Mesenteric fat pad (tissue), 1 donor: ENCODE results near the gene PEX11B. TPM values are rescaled to one million over a fixed set of nuclear protein-coding genes. Genes with fewer than 3 reads are reported as not detected.

Experiments
- DNase-seq: peaks from one replicate; pipeline ENCODE4 v3.0.0-alpha.2; 2020; ENCODE audit warnings: low spot score
- total RNA-seq: library from RNA; stranded (reverse); fragmentation: NEBNext Ultra II Directional; extraction: Animal tissue kit (Norgen Biotek cat#: 25700); gene quantifications from one replicate; pipeline ENCODE4 v1.2.1, GENCODE V29; 2021
- donor health status: DM: yes; HTN: yes; CAD: no.

Gene PEX11B
- total RNA-seq, 1 donor from 2014 or later: 13.9 TPM

DNA sequence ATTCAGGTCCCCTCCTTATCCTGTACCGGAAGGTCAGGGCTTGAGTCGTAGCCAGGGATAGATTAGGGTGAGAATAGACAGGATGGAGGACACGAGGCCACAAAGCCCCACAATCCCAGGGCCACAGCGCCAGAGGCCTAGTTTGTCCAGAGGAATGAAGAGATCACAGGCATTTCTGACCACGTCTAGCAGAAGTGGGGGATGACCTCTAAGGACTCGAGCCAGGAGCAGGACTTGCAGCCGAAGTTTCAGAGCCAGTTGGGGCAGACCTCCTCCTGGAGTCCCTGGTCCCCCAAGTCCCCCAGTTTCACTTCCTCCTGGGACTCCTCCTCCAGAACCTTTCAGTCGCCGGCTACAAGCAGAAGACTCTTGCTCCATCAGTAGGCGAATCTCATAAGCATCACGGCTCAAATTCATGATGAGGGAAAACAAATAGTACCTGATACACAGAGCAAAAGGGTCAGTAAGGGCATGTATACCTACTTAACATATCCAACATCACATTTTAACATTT, 6.3 kb downstream of the PEX11B start:
- no peak for DNase-seq

DNA sequence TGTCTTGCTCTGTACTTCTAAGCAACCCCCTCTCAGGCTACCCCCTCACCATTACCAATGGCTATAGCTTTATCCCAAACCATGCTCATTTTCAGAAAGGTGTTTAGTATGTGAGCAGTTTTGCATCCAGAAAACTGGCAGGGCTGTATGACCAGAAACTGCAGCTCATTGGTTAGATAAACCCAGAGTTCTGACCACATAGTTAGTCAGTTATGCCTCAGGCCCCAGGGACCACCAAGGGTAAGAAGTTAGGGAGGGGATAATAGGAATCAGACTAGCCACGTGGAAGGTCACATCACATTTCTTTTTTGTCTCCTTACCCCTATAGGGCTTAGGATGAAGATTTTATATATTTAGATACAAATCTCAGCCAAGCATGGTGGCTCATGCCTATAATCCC, 9.9 kb downstream of the PEX11B start:
- DNase-seq: no peak

DNA sequence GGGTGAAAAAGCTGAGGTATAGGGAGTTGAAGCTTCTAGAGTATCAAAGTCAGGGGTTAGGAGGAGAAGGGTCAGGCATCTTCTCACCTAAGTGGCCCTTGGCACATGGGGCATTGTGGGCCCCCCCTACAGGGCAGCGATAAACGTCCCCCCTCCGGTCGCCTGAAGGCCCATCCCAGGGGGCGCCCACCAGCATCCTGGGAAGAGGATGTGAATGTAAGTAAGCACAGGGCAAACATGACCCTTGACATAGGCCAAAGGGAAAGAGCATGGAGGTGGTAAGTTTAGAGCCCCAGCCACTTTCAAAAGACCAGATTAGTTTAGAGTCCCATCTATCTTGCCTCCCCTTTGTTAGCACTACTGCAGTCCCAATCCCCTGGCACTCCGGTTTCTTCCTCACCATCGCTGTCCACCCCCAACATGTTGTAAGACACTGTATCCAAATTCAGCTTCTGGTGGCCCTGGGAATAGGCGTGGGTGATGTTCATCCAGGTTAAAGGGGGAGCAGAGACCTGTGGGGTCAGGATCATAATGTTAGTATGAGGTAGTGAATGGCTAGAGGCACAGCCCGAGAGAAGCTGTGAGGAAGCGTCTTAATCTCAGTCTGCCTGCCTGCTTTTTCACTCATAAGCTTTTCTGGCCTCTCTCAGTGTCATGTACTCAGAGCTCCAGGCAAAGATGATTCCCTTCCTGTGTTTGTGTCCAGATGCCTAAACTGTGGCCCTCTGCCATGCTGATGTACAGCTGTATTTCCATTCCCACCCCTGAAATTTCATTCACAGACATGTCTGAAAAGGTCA, 11.4 kb downstream of the PEX11B start:
- no peak for DNase-seq

DNA sequence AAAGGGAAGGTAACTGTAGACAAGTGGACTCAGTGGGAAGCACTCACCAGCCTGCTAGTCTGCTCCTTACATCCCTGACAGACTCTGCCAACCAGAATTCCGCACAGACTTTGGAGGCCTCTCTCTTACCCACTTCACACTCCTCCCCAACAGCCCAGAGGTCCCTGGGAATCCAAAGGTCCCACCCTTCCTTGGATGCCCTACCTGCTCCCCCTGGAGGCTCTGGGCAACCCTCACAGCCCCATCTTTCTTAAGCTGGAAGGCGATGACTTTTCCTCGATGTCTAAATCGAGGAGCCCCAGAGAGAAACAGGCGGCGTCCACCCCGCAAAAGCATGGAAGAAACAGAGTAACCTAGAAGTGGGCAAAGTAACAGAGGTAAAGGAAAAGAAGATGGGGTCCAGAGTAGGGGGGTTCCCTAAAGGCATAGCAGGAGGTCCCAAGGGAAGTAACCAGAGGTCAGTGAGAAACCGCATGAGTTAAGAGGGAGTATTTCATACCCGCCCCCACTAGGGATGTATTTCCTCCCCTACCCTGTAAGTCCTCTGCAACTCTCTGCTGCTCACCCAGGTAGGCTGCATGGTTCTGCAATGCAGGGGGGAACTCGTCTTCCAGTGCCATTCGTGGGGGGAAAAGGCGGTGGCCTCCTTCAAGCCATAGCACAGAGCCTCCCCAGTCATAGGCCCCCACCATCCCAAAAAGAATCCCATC, 17.1 kb downstream of the PEX11B start:
- DNase-seq: no peak

DNA sequence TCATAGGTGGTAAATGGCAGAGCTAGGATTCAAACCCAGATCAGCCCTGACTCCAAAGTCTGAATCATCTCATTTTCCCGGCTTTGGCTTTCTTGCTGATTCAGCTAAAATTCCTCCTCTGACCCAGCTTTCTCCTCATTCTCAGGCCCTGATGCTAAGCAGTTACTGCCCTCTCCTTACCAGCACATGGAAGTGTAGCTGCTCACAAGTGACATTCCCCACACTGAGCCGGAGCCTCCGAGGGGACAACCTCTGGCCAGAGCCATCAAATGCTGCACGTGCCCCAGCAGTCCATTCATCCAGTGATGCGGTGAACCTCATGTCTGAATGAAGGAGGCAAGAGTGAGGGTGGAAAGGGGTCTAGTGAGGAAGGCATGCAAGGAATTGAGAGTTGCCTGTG, 19.8 kb downstream of the PEX11B start:
- no peak for DNase-seq

DNA sequence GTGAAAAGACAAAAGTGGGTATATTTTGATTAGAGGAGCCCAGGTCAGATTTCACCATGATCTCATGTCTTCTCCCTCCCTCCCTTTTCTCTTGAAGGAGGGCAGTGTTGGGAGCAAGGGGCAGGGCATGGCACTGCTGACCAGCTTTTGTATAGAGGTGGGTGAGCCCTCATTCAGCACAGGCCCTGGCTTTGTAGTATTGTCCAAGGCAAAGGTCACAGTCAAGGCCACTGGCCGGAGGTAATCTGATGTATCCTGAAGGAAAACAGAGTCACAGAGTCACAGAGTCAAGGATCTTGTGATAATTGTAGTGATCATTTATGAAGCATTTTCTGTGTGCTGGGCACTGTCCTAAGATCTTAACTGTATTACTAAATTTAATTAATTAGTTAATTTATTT, 20.5 kb downstream of the PEX11B start:
- no peak for DNase-seq

DNA sequence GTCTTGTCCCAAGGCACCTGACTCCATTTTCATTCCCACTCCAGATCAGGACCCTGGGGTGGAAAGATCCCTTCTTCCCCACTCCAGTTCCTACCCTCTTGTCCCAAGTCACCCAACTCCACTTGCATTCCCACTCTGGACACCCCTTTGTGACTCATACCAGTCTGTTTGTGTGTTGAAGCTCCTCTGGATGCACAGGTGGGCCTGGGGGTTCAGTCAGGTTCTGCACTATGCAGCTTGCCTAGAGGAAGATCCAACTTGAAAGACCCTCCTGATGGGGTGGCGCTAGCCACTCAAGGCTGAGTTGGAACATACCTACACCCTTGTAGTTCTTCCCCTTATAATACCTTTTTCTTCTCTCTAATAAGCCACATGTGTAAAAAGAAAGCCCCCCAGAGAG, 23.0 kb downstream of the PEX11B start:
- no peak for DNase-seq

DNA sequence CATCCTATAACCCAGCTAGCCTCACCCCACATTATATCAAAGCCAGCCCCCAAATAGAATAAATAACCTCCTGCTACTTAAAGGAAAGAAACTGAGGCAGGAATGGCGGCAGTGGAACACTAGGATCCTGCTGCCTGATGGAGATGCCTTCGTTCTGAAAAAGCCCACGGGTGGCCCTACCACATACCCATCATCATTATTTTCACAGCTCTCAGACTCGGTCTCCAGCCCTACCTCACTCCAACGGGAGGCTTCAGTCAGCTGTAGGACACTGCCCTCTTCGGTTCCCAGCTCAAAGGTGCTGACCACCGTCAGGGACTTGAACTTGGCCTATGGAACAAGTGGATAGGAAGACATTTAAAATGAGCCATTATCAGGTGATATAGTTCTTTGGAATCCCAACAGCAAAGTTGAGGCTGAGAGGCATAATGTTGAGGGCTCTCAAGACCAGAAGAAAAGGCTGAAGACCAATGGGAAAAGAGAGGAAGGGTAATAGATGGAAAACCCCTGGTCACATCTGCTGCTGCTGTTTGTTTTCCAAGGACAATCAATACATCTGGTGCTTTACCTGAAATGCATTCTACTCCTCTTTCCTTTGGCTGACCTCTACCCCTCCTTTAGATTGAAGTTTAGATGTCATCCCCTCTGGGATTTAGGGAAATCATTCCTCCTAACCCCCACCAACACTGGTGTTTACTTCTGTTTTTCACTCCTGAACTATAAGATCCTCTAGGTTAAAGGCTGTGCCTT, 25.0 kb downstream of the PEX11B start:
- no peak for DNase-seq

DNA sequence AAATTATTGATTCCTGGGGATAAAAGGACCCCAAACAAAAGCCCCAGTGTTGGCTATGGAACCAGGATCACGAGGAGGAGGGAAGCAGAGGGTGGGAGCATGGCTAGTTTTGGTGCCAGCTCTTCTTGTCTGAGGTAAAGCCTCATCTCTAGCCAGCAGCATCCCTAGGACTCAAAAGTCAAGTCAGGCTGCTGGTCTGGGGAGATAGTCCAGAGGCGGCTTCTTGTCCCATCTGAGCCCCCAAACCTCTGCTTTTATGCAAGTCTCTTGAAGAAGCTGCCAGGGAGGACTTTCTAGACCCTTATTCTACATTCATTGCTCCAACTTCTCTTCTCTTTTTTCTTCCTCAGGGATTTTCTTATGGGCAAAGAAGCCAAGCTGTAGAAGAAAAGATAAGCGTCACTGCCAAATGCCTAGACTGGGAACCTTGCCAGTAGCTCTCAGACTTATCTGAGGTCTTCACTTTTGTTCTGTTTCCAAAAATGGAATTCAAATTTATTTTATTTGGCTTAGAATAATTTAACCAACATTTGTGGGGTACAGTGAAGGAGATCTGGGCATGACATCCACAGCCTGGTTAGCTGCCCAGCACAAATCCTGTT, 25.9 kb downstream of the PEX11B start:
- DNase-seq: no peak

DNA sequence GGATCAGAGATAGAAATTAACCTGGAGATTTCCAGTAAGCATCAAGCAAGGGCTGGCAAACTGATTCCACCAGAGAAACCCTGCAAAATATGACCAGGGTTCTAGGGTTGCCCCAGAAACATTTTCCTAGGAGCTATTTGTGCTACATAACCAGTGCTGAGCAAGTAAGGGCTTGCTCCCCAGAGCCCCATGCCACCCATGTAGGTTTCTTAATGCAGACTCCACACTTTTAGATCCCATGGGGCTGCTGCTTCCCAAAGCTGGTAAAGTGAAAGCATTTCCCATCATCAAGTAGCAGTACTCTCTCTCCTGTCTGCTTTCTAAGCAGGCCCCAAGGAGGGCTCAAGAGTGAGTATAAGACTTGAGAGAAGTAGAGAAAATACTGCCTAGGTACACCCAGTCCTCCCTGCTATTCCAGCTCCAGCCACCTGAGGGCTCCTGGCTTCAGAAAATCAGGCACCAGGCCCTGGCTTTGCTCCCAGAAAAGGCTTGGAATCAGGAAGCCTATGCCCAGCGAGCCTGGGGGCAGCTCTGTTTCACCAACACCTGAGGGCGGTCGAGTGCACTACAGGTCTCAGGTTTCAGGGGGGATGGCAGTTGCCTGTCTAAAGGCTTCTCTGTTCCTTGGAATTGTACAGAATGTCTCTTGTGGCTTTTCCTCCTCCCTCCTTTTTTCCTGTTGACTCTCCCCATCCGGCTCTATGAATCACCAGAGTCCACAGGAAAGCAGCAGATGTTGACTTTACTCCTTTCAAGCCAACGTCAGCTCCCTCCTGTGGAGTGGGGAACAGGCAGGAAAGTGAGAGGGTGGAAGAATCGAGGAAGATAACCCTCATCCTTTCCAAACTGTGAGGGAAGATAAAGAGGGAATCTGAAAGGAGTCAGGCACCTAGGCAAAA, 26.7 kb downstream of the PEX11B start:
- peak; percentile 94 for DNase-seq

DNA sequence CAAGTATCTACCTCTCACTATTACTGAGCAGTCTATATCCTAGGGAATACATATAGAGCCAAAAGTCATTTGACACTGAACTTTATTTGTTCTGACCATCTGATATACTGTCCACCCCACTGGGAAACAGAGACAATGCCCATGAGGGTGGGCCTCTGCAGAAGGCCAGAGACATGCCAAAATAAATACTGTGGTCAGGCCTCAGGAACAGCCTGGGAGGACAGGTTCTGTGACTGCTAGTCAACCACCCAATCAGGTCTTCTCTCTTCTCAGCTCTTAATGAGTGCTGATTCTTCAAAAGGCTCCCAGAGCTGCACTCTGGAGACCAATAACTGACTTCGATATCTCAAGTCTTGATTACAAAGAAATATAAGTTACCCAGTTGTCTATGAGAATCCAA, 27.4 kb downstream of the PEX11B start:
- DNase-seq: no peak

DNA sequence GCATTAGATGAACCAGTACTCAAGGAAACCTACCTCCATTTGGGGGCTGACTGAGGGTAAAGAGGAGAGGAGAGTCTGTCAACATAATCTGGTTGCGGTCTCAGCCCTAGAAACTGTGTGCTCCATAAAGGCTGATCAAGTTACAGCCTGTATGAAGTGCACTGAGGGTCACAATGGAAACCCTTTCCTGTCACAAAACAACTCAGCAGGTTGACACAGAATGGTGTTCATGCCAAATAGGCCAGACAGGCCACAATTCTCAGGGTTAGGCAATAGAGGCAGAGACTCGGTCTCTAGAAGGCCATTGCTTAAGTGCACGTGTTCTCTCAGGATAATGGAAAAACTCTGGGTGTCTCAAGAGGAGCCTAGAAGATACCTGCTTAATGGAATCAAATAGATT, 28.8 kb downstream of the PEX11B start:
- DNase-seq: no peak

DNA sequence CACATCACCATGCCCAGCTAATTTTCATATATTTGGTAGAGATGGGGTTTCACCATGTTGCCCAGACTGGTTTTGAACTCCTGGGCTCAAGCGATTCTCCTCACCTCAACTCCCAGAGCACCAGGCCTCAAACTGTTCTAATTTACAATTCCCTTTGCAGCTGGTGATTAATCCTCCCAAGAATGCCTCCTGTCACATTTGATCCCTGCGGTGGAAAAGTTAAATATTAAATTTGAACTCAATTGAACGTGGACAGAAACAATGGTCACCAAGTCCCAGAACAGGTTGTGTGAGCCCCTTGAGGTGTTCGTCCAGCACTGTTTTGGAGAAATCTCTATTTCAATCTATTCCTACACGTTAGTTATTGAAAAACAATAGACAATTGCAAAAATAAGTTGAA, 30.9 kb downstream of the PEX11B start:
- DNase-seq: no peak

DNA sequence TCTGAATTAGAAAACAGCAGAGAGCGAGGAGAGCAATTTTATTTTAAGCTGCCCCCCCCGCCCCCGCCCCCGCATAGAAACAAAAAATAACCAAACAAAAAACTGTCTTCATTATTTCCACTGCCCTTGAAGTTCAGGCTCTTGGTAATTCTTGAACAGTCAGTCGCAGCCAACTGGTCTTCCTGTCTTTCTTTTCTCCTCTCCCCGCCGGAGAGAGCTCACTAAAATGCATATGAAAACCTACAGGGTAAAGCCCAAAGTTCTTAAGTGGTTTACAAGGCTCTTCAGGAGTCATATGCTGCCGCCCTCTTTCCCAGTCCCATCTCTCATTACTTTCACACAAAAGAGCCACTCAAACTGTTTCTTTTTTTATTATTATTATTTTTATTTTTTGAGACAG, 31.7 kb downstream of the PEX11B start:
- no peak for DNase-seq

DNA sequence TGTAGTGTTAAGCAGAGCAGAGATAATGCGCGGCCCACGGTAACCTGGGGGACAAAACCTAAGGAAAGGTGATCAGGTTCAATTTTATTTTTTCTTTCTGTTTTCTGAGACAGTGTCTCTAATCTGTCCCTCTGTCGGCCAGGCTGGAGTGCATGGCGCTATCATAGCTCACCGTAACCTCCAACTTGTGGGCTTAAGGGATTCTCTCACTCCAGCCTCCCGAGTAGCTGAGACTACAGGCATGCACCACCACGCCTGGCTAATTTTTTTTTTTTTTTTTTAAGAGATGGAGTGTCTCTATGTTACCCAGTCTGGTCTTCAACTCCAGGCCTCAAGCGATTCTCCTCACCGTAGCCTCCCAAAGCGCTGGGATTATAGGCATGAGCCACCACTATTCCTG, 32.1 kb downstream of the PEX11B start:
- no peak for DNase-seq

DNA sequence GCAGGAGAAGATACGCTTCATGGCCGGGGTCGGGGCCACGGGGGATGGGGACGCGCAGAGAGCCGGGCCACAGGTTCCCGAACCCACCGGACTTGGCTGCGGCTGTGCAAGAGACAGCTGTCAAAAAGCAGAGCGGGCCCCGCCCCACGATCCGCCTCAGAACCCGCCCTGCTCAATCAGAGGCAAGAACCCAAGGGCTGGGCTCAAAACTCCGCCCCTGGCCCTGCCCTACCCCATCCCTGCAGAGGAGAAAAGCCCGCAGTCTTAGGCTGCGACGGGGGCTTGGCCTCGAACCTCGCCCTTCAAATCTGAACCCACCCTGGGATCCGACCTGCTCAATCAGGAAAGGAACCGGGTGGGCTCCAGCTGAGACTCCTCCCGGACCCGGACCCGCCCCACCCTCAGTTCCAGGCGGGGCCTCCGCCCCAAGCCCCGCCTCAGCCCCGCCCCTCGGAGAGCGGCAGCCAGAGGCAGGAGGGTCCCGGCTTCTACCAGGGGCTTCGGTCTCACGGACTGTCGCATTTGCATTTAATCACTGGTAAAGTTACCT, 32.7 kb downstream of the PEX11B start, which contains the start of gene ANKRD35:
ANKRD35 (minus strand) TSS at position 129 of the 550 bp plus-strand sequence; CDS start at position 21, 108 bp downstream.
- peak; percentile 94 for DNase-seq

DNA sequence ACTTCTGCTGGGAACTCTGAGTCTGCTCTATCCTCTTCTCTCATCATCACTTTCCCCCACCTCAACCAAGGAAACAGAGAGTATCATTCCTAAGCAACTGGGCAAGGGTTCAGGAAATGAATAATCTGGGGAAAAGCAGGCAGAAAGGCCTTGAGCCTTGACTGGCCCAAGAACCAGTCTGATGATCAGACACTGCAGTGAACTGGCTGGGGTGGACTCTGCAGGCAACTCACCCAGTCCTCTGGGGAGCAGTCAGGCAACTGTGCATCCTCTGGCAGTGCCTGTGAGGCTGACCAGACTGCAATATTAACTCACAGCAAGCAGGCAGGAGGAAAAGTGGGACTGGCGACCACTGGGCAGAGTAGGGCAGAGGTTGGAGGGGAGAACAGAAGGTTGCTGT, 33.8 kb downstream of the PEX11B start:
- DNase-seq: no peak

DNA sequence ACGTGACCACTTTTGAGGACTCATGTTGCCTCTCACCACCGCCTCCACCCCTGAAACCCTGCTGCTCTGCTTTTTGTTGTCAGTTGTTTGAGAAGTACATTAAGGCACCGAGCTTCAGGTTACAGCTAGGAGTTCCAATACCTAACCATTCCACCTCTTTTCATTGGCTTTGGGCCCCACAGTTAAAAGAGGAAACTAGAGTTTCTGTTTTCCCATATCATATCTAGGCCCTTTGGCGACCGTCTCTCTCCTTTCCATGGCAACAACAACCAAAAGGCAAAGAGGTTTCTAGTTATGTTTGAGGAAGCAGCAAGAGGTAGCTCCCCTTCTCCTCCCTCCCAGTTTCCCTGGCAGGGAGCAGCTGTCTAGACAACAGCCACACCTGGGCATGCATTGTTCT, 38.7 kb downstream of the PEX11B start:
- DNase-seq: no peak

DNA sequence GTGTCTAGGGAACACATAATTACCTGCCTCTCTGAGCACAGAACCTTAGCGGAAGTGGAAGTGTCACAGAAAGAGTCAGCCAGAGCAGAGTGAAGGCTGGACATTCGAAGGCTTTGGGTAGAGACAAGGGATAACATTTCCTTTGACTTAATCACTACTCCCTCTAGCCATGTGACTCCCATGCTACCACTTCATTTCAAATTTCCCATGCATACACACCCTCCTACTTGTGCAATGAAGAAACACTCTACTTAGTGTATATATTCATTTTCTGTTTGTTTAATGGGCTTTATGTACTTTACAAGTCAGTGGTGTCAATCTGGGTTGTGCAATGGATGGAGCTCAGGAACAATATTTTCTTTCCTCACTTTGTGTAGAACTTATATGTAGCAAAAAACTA, 39.8 kb downstream of the PEX11B start:
- no peak for DNase-seq

DNA sequence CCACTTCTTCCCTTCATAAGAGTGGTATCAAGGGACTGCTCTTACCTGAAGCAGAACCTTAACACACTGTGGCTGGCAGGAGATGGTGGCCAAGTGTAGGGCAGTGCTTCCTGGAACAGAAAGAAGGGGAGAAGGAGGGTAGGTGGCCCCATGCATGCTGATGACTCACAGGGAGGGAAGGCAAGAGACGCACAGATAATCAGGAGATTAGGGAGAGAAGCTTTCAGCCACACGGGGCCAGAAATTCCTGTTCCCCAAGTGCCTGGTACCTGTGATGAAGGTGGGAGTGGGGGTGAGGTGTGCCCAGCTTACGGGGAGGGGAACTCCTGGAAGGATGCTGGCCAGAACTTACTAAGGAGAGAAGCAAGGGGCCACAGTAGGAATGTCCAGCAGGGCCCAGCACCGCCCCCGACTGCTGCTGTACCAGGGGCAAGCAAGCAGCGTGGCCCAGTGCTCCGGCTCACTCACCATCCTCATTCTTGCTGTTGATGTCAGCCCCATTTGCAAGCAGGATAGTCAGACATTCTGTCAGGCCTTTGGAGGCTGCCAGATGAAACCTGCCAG, 40.5 kb downstream of the PEX11B start:
- DNase-seq: no peak
